H9 (cell line): ENCODE results near the gene FAM83E. TPM values are rescaled to one million over a fixed set of nuclear protein-coding genes. Genes with fewer than 3 reads are reported as not detected.

ENCODE experiments used
- DNase-seq: peaks from one replicate; pipeline ENCODE4 v3.0.0-alpha.2; 2017
- H2AFZ ChIP-seq: one replicate; pipeline ENCODE4 v1.6.1; 2013; ENCODE audit warnings: mild to moderate bottlenecking, low read length, control low read depth, moderate library complexity
- H2AK5ac ChIP-seq: 2 replicates; pipeline ENCODE4 v1.6.1; 2013; ENCODE audit warnings: low read length, control low read depth, mixed read lengths; ENCODE audit not compliant: insufficient read length
- H2BK120ac ChIP-seq: one replicate; pipeline ENCODE4 v1.6.1; 2013; ENCODE audit warnings: low read depth, mild to moderate bottlenecking, low read length, control low read depth, inconsistent platforms; ENCODE audit not compliant: poor library complexity, severe bottlenecking
- H2BK12ac ChIP-seq: 2 replicates; pipeline ENCODE4 v1.6.1; 2013; ENCODE audit warnings: low read length, control low read depth, mixed read lengths, low read depth; ENCODE audit not compliant: insufficient read length
- H2BK15ac ChIP-seq: 2 replicates; pipeline ENCODE4 v1.6.1; 2013; ENCODE audit warnings: low read depth, low read length, control low read depth
- H2BK20ac ChIP-seq: one replicate; pipeline ENCODE4 v1.6.1; 2013; ENCODE audit warnings: low read depth, mild to moderate bottlenecking, low read length, control low read depth, inconsistent platforms; ENCODE audit not compliant: poor library complexity, severe bottlenecking
- H2BK5ac ChIP-seq: 2 replicates; pipeline ENCODE4 v1.6.1; 2013; ENCODE audit warnings: low read length, control low read depth, mixed read lengths; ENCODE audit not compliant: insufficient read length
- H3K14ac ChIP-seq: 2 replicates; pipeline ENCODE4 v1.6.1; 2013; ENCODE audit warnings: low read length, control low read depth; ENCODE audit not compliant: insufficient read depth
- H3K18ac ChIP-seq: 2 replicates; pipeline ENCODE4 v1.6.1; 2013; ENCODE audit warnings: low read depth, mild to moderate bottlenecking, mixed read lengths, low read length, control low read depth; ENCODE audit not compliant: insufficient read length
- H3K23ac ChIP-seq: 2 replicates; pipeline ENCODE4 v1.6.1; 2013; ENCODE audit warnings: low read length, control low read depth, mixed read lengths, low read depth; ENCODE audit not compliant: insufficient read length
- H3K23me2 ChIP-seq: 2 replicates; pipeline ENCODE4 v1.6.1; 2013; ENCODE audit warnings: low read depth, mild to moderate bottlenecking, mixed read lengths, low read length, control low read depth; ENCODE audit not compliant: insufficient read length, poor library complexity, severe bottlenecking
- H3K27ac ChIP-seq: 2 replicates; pipeline ENCODE4 v1.5.1; 2013; ENCODE audit warnings: low read length, control low read depth, mixed read lengths, low read depth; ENCODE audit not compliant: insufficient read length
- H3K27me3 ChIP-seq: 2 replicates; pipeline ENCODE4 v1.6.1; 2013; ENCODE audit warnings: low read length, control low read depth, inconsistent platforms; ENCODE audit not compliant: insufficient read depth
- H3K4ac ChIP-seq: 2 replicates; pipeline ENCODE4 v1.6.1; 2013; ENCODE audit warnings: low read depth, mild to moderate bottlenecking, control low read depth, inconsistent platforms, low read length, moderate library complexity
- H3K4me1 ChIP-seq: 2 replicates; pipeline ENCODE4 v1.6.1; 2013; ENCODE audit warnings: low read length, control low read depth, inconsistent platforms; ENCODE audit not compliant: insufficient read depth
- H3K4me2 ChIP-seq: 2 replicates; pipeline ENCODE4 v1.6.1; 2013; ENCODE audit warnings: low read length, control low read depth, mixed read lengths; ENCODE audit not compliant: insufficient read length, insufficient read depth
- H3K56ac ChIP-seq: 2 replicates; pipeline ENCODE4 v1.6.1; 2013; ENCODE audit warnings: low read depth, mild to moderate bottlenecking, mixed read lengths, low read length, control low read depth; ENCODE audit not compliant: insufficient read length
- H3K79me1 ChIP-seq: 2 replicates; pipeline ENCODE4 v1.6.1; 2013; ENCODE audit warnings: low read depth, mild to moderate bottlenecking, moderate library complexity, low read length, control low read depth, inconsistent platforms; ENCODE audit not compliant: insufficient read depth, poor library complexity, severe bottlenecking
- H3K79me2 ChIP-seq: 2 replicates; pipeline ENCODE4 v1.6.1; 2013; ENCODE audit warnings: low read length, control low read depth, inconsistent platforms; ENCODE audit not compliant: insufficient read depth
- H3K9ac ChIP-seq: 2 replicates; pipeline ENCODE4 v1.6.1; 2013; ENCODE audit warnings: low read length, control low read depth, mixed read lengths; ENCODE audit not compliant: insufficient read length; ENCODE audit errors: extremely low read depth
- H3K9me3 ChIP-seq: one replicate; pipeline ENCODE4 v1.6.1; 2013; ENCODE audit warnings: low read depth, low read length, inconsistent platforms; ENCODE audit not compliant: control insufficient read depth
- H3T11ph ChIP-seq: one replicate; pipeline ENCODE4 v1.6.1; 2013; ENCODE audit warnings: mild to moderate bottlenecking, low read length, control low read depth, inconsistent platforms
- H4K20me1 ChIP-seq: one replicate; pipeline ENCODE4 v1.6.1; 2013; ENCODE audit not compliant: control insufficient read depth, insufficient read length, insufficient read depth
- H4K5ac ChIP-seq: 2 replicates; pipeline ENCODE4 v1.6.1; 2013; ENCODE audit warnings: low read depth, mild to moderate bottlenecking, mixed read lengths, low read length, control low read depth; ENCODE audit not compliant: insufficient read length
- H4K8ac ChIP-seq: replicated peaks from 2 replicates; pipeline ENCODE4 v1.6.1; 2013; ENCODE audit warnings: low read length, control low read depth, mixed read lengths, low read depth; ENCODE audit not compliant: insufficient read length
- H4K91ac ChIP-seq: 2 replicates; pipeline ENCODE4 v1.6.1; 2013; ENCODE audit warnings: low read depth, mild to moderate bottlenecking, moderate library complexity, mixed read lengths, low read length, control low read depth; ENCODE audit not compliant: insufficient read length
- H3K27ac Mint-ChIP-seq, 3 experiments: 2 replicates in 2 of 3; 3 replicates in 1 of 3; pipeline ENCODE4 v1.8.0; 2020 to 2021; ENCODE audit warnings: mixed read lengths in 3 of 3, mild to moderate bottlenecking in 1 of 3, moderate library complexity in 1 of 3
- H3K27me3 Mint-ChIP-seq: 2 replicates; pipeline ENCODE4 v1.8.0; 2021; ENCODE audit warnings: low read depth, mild to moderate bottlenecking, moderate library complexity, mixed read lengths
- H3K36me3 Mint-ChIP-seq, 3 experiments: 2 replicates in 2 of 3; 3 replicates in 1 of 3; pipeline ENCODE4 v1.8.0; 2020 to 2021; ENCODE audit warnings: low read depth in 3 of 3, mixed read lengths in 3 of 3; ENCODE audit not compliant: insufficient read depth in 1 of 3
- H3K4me1 Mint-ChIP-seq, 2 experiments: 2 replicates each; pipeline ENCODE4 v1.8.0; 2020; ENCODE audit warnings: mixed read lengths in 2 of 2
- H3K4me3 Mint-ChIP-seq, 2 experiments: 2 replicates in 1 of 2; 3 replicates in 1 of 2; pipeline ENCODE4 v1.8.0; 2020 to 2021; ENCODE audit warnings: mild to moderate bottlenecking in 2 of 2, mixed read lengths in 2 of 2, moderate library complexity in 1 of 2
- H3K9me3 Mint-ChIP-seq, 2 experiments: 2 replicates in 1 of 2; 3 replicates in 1 of 2; pipeline ENCODE4 v1.8.0; 2020; ENCODE audit warnings: mild to moderate bottlenecking in 2 of 2, mixed read lengths in 2 of 2, moderate library complexity in 1 of 2
- WGBS: extraction: QIAGEN DNeasy Blood & Tissue Kit; methylation state at CpG from one replicate; pipeline ENCODE4 v1.1.7; 2013; ENCODE audit warnings: missing lambda C conversion rate, low lambda C conversion rate, mixed read lengths; ENCODE audit not compliant: insufficient read length; ENCODE audit errors: extremely low coverage; 5-methylcytosine and 5-hydroxymethylcytosine counted together
- total RNA-seq: library from RNA; stranded (reverse); gene quantifications from 2 replicates; pipeline ENCODE4 v1.2.1, GENCODE V29; 2021
- TF ChIP-seq, protein P1 (sequence below): fragments of 200-600 bp; sonication (generic); conservative IDR thresholded peaks from 3 replicates; pipeline ENCODE4 v1.8.0; 2021; ENCODE audit warnings: antibody characterized with exemption, mild to moderate bottlenecking

Gene FAM83E
- total RNA-seq, 1 experiment from 2014 or later: 9.2 TPM

DNA sequence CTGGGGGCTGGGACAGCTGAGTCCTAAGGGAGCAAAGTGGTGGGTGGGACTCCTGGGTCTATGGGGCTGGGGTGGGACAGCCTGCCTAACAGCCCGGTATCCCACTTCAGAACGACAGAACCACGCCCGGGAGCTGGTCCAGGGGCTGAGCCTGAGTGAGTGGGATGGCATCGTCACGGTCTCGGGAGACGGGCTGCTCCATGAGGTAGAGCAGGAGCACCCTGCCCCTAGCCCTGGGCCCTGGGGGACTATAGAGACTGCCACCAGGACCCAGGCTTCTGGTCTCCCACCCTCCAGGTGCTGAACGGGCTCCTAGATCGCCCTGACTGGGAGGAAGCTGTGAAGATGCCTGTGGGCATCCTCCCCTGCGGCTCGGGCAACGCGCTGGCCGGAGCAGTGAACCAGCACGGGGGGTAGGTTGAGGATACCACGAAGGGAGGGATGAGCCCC lies 13.0 kb upstream of the FAM83E start:
- Histone ChIP-seq H3K79me2 (peaks cover 4% of the 10 kb centered on the region; the same call in 1 of the 2 replicates), H2AFZ (no peak overlapping the region), H3K27me3 (no peaks in the 10 kb centered on the region), H3K9ac (no peak overlapping the region), H4K5ac (no peak overlapping the region), H3K4me2 (no peak overlapping the region), H3K79me1 (no peaks in the 10 kb centered on the region), H3K56ac (no peak overlapping the region), H2BK20ac (no peak overlapping the region), H3K9me3 (no peaks in the 10 kb centered on the region), H3K18ac (no peak overlapping the region), H2BK120ac (no peak overlapping the region), H3K23me2 (peaks cover 19% of the 10 kb centered on the region), H3K4me1 (peaks cover 5% of the 10 kb centered on the region; the same call in 1 of the 2 replicates), H2BK12ac (no peak overlapping the region), H4K20me1 (no peaks in the 10 kb centered on the region), H3K23ac (no peak overlapping the region), H3K4ac (no peak overlapping the region), H3K14ac (no peak overlapping the region), H2BK5ac (no peak overlapping the region), H3T11ph (no peak overlapping the region), H3K27ac (no peak overlapping the region), H4K91ac (no peak overlapping the region), H2AK5ac (no peak overlapping the region), H2BK15ac (no peak overlapping the region), H4K8ac (no peak overlapping the region)
- no peaks in the 10 kb centered on the region; a peak in 1 of 5 replicates for H3K9me3 Mint-ChIP-seq
- H3K4me1 Mint-ChIP-seq: peaks cover 34 to 45% of the 10 kb centered on the region in 2 experiments
- DNase-seq: peak; percentile 28
- H3K27me3 Mint-ChIP-seq: no peaks in the 10 kb centered on the region
- TF ChIP-seq, protein P1, sequence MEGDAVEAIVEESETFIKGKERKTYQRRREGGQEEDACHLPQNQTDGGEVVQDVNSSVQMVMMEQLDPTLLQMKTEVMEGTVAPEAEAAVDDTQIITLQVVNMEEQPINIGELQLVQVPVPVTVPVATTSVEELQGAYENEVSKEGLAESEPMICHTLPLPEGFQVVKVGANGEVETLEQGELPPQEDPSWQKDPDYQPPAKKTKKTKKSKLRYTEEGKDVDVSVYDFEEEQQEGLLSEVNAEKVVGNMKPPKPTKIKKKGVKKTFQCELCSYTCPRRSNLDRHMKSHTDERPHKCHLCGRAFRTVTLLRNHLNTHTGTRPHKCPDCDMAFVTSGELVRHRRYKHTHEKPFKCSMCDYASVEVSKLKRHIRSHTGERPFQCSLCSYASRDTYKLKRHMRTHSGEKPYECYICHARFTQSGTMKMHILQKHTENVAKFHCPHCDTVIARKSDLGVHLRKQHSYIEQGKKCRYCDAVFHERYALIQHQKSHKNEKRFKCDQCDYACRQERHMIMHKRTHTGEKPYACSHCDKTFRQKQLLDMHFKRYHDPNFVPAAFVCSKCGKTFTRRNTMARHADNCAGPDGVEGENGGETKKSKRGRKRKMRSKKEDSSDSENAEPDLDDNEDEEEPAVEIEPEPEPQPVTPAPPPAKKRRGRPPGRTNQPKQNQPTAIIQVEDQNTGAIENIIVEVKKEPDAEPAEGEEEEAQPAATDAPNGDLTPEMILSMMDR: no peak
- no CpG with 5 or more reads among the region's 17 CpGs for WGBS
- H3K27ac Mint-ChIP-seq: no peak overlapping the region; a peak in 1 of 7 replicates
- H3K36me3 Mint-ChIP-seq: peaks cover 5 to 26% (median 19%) of the 10 kb centered on the region in 3 experiments
- no peak overlapping the region for H3K4me3 Mint-ChIP-seq
